Stimulated activated naive CD8-positive, alpha-beta T cell treated with anti-CD3 and anti-CD28 coated beads, Interleukin-15, Interleukin-2, amounts not matched to agents 100 U/mL and 50 U/mL, for 24 hours (primary cell): ENCODE results near the gene GHRHR.

ENCODE experiments used
- ATAC-seq: fragments of 150-1000 bp; cut with Tn5 transposase; one replicate; pipeline ENCODE4 v1.10.0; 2021
- DNase-seq: peaks from one replicate; pipeline ENCODE4 v3.0.0; 2021

GHRHR gene

DNA sequence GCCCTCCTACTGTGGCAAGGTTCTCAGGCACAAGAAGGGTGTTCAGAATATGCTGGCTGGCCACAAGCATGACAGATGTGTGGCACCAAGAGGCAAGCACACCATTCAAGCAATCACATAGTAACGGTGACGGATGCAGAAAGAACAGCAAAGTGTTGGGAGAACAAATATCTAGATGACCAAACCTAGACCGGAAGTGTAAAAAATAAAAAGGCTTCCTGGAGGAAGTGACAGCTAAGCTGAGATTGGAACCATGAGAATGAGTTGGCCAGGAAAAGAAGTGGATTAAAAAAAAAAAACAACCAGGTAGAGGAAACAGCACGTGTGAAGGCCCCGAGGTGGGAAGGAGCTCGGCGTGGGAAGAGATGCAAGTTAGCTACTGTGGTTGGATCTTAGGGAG, 22.0 kb downstream of the GHRHR start:
- ATAC-seq = no peak
- DNase-seq = no peak

DNA sequence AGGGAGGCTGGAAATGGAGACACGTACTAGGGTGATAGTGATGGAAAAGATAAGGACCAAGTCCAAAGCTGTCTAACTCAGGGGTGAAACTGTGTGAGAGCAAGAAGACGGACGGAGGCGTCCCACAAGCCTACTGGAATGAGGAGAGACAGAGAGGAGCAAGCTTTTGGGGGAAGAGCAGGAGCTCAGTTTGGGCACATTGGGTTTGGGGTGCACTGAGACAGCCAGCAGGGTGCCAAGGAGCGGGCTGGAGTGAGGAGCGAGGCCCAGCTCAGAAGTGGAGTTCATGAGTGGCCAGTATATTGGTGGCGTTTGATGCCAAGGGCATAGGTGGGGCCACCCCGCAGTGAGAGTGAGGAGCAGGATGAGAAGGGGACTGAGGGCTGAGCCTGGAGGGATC, 22.6 kb downstream of the GHRHR start:
- ATAC-seq (no peak), DNase-seq (no peak)

DNA sequence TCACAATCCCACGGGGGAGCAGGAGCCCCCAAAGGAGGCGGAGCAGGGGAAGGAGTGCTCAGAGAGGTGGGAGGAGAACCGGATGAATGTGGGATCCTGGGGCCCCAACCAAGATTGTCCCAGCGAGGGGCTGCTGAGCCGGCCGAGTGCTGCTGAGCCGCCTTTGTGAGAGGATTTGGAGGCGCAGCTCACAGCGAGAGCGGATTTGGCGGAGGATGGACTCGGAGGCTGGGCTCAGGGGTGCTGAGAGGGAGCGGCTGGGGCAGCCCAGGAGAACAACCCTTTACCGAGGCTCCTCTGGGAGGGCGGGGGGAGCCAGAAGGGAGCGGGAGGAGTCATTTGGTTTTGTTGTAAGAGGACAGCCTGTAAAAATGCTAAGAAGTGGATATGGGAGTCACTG, 23.0 kb downstream of the GHRHR start:
- ATAC-seq (no peak), DNase-seq (no peak)

DNA sequence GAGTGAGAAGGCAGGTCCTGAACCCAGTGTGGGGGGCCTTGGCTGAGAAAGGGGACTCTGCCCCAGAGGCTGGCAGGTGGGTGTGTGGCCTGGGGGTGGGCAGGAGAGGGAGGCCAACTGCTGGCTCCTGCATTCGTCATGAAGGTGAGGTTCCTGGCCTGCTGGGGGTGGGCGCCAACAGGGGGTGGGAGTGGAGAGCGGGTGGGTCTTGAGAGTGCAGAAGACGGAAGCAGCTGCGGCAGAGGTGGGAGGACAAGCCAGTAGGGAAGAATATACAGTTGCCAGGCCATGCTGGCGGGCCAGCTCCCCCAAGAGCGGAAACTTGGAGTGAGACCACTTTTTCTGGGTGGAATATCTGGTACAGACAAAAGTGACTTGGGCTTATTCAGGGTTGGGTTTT, 23.4 kb downstream of the GHRHR start:
- no peak for DNase-seq
- ATAC-seq = no peak

DNA sequence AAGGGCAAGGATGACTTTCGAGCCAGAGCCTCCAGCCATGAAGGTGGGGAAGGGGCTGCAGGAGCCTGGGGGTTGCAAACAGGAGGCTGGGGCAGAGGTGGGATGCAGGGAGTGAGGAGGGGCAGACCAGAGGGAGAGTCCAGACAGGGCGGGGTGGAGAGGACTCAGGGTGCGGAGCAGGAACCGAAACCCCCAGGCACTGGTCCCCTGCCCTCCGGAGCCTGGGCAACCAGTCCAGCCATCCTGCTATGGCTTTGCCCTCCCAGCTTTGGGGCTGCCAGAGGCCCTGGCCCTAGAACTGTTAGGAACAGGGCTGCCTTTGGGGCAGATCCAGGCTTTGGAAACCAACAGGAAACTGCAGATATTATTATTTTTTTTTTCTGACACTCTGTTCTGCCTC, 24.2 kb downstream of the GHRHR start:
- DNase-seq (no peak), ATAC-seq (no peak)

DNA sequence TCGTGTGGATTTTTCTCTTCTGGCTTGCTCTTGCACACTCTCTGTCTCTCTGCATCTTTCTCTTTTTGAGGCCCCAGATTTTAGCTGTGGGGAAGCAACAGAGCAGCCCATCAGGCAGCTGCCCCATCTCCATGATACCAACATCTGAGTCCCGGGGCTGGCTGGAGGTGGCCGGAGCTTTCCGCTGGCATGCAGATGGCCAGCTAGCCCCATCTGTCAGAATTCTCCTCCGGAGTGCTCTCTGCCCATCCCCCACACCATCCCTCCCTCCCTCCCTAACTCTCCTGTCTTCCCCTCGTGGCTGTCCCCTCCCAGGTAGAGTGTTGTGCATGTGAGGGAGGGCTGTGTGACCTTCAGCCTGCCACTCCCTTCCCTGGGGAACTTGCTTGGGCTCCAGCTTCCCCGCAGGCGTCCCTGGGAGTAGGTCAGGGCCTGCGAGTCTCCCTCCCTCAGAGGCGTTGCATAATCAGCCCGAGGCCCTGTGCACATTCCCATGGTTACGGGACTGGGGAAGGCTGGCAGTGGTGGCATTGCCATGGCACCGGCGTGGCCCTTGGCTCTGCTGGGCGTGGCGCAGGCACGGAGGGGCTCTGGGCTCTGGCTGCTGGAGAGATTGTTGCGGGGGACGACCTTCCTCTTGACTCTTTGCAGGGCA, 24.7 kb downstream of the GHRHR start:
- no peak for ATAC-seq
- no peak for DNase-seq

DNA sequence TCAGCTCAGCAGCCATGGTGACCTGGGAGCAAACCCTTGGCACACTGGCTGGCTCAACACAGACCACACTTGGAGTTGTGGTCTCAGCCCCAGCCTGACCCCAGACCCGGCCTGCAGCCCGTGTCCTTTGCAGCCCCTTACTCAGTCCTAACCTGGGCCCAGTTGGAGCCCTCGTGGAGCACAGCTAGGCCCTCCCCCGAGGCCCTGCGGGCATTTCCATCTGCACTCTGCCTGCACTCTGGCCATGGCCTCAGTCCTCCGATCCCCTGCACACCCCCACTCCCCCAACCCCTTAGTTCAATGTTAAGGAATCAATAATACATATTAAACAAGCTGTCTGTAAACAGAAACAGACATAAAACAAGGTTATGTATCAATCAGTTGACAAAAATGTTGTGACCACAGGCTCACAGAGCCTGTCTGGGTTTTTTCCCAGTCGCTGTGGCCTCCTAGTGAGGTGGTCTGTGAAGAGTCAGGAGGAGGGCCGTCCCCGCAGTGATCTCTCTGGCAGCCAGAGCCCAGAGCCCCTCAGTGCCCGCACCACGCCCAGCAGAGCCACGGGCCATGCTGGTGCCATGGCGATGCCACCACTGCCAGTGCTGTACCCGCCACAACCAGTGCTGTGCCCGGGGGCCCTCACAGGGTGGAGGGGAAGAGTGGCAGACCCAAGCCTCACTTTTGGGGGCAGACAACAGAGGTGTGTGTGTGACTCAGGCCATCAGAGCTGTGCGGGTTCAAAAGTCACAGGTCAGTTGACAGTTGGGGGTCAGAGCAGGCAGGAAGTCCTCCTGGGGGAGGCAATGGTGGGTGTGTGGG, 25.5 kb downstream of the GHRHR start:
- DNase-seq (no peak), ATAC-seq (no peak)

DNA sequence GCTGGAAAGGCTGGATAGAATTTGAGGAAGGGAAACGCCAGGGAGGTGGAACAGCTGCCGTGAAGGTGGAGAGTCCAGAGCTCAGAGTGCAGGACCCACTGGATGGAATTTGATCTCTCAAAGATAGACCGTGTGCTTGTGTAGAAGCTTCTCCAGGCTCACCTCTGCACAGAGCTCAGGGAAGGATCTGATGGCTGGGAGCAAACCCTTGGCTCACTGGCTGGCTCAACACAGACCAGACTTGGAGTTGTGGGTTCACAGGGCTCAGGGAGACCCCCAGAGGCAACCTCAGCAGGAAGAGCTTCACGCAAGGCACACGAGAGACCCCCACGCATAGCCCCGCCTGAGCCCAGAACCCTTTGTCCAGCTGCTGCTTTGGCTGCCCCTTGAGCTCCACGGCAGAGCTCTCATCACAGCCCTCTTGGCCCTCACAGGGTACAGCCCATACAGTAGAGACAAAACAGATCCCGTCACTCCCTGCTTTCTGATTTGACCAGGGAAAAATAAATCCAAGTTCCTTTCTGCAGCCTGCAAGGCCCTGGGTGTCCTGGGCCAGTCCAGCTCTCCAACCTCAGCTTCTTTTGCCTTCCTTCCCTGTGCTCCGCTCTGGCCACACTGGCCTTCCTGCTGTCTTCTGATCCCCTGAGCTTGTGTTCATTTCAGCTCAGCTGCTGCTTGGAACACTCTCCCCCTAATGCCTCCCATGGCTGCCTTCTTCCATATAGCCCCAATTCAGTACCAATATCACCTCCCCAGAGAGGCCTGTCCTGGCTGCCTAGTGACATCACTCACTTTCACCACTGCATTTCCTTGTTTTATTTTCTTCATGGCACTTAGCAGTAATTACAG, 26.3 kb downstream of the GHRHR start:
- ATAC-seq = no peak
- DNase-seq = no peak

DNA sequence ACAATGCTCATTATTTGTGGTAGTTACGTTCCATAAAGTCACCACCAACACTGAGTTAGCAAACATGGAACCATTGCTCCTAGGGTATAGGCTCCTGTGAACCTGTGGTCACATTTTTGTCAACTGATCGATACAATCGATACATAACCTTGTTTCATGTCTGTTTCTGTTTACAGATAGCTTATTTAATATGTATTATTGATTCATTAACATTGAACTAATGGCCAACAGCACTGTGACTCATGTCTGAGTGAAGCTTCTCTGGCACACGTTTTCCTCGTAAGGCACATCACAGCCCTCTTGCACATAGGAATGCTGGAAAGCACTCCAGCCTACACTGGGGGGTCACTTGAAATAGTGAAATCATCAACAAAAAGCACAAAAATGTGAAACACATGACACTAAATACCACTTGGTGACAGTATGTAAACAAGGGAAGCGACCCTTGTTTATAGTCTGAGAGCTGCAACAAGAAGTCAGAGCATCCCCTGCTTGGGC, 27.0 kb downstream of the GHRHR start:
- ATAC-seq (no peak), DNase-seq (no peak)

DNA sequence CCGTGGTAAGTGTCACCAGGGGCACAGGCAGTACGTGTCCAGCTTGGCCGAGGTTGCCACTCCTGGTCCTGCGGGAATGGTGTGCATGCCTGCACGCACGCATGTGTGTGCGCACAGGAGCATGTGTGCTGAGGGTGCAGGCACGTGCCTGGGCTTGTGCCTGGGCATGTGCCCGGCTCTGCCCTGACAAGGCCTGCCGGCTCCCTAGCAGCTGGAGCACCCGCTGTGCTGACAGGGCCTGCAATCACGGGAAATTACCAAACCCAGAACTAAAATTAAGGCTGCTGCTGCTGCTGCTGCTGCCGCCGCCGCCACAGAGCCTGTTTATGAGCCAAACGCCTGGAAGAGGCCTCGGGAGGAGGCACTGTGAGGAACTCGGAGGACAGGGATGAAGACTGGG, 28.7 kb downstream of the GHRHR start:
- ATAC-seq (no peak), DNase-seq (no peak)

DNA sequence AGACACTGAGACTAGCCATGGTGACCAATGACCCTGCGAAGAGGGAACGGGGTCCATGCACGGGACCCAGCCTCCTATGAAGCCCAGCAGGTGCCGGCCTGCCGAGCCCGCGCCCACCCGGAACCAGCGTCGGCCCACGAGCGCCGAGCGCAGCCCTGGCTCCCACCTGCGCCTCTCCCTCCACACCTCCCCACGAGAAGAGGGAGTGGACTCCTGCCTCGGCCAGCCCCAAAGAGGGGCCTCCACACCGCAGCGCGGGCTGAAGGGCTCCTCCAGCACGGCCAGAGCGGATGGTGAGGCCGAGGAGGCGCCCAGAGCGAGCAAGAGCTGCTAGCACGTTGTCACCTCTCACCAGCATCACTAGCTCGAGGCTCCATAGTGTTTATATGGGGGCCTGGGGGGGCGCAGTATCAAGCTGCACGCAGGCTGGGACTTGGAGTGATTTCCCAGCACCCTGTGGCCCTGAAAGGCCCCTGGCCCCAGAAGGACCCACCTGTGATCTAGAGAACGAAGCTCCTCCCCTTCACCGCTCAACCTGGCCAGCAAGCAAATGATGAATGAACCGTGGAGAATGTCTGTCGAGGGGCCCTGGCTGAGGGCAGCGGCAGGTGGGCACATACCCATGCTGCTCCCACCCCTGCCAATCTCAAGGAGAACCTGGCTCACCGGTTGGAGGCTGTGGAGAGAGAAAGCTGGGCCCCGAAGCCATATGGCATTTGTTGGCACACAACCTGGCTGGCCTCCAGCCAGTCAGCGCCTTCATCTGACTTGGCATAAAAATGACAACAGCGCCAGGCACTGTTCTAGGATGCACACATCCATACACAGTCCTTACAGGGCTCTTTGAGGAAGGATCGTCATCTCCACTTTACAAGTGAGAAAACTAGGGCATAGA, 30.7 kb downstream of the GHRHR start:
- DNase-seq (no peak), ATAC-seq (no peak)

DNA sequence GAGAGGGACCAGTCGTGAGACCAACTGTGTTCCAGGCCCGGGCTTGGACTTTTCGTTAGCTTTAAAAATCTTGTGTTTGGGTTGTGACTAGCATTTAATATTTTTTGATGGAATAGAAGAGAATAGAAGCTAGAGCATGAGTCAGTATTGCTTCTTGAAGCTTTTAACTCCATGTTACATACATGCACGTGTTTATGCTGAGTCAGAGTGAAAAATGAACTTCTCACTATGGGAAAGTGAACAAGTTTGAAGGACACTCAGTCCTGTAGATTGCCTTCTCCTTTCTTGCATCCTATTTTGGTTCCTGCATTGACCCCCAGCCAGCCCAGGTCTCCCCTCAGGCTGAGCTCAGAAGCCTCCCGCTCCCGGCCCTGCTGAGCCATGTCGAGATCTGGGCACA, 31.8 kb downstream of the GHRHR start:
- DNase-seq (no peak), ATAC-seq (no peak)

DNA sequence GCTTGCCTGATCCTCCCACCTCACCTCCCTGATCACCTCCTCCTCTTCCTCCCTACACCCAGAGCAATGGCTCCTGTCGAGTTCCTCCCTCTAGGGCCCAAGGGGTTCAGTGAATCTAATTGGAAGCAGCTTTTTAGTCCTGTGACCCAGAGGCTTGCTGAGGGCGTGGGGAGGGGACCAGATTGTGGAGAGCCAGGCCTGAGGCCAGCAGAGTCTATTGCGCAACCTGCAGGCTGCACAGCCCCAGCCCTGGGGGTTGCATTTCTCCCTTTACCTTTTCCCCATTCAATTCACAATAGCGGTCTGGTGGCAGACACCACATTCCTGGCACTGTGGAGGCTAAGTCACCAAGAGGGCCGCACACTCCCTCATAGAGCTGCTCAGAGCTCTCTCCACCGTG, 32.5 kb downstream of the GHRHR start:
- DNase-seq = no peak
- no peak for ATAC-seq

DNA sequence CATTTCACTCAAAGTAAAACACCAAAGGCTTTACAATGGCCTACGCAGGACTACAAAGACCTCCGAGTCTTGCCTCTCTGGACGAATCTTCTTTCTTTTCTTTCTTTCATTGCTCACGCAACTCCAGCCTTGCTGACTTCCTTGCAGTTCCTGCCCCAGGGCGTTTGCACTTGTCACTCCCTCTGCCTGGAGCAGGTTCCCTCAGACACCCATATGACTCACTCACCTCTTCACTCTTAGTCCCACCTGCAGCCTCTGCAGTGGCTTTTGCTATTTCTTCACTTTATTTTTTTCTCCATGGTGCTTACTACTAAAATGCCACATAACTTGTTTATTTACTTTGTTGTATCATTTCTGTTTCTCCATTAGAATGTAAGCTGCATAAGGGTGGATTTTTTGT, 33.1 kb downstream of the GHRHR start:
- no peak for ATAC-seq
- DNase-seq = no peak

DNA sequence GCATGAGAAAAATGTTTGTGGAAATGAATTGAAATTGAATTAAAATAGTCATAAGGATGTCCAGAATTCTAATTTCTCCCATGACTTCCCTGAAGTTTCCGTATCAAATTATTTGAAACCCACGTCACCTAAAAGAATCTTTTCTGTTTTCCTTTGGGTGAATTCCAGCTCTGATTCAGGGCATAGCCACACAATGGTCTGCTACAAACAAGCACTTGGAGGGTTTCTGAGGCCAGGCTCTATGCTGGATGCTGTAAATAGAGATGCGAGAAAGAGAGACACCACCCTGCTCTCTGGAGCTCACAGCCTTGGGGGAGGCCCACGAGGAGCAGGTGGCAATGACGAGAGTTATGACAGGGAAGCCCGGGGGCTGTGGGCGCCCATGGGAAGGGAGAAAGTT, 33.6 kb downstream of the GHRHR start:
- no peak for DNase-seq
- no peak for ATAC-seq

DNA sequence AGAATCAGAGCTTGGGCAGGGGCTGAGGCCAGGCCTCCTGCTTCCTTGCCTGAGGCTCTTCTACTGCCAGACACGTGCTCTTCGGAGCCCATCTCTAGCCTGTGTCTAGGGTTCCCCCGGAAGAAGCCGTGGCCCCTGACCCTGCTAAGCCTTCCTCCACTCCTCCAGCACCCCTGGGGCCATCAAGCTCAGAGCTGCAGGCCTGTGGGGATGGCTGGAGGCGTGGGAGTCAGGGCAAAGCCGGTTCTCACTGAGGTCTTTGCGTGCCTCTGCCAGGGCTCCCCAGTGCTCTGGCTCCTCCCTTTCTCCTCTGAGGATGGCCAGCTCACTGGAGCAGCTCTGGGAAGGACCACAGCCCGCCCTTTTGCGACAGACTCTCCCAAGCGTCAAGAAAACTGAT, 34.4 kb downstream of the GHRHR start:
- ATAC-seq = no peak

DNA sequence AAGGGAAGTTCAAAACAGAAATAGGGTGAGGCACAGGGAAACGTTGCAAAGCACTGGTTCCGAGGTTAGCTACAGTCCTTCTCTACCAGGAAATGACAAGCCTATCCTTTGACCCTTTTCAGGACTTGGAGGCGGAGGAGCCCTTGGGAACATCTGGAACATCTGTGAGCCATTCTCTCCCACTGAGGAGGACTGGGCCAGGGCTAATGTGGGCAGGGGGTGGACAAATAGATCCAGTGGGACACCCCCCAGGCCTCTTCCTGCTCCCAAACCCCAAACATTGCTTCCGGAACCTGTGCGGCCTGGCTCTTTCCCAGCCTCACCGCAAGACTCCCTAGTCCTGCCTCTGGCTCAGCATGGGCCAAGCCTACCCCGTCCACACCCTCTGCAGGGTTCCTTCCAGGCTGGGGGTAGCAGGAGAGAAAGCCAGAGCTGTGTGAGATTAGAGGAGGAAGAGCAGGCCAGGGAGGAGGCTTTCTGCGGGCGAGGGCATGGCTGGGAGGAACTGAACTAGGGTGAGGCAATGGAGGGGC, 36.5 kb downstream of the GHRHR start:
- no peak for DNase-seq
- no peak for ATAC-seq

More for the DNA sequence above, 34.4 kb downstream of the GHRHR start:
- DNase-seq = no peak

DNA sequence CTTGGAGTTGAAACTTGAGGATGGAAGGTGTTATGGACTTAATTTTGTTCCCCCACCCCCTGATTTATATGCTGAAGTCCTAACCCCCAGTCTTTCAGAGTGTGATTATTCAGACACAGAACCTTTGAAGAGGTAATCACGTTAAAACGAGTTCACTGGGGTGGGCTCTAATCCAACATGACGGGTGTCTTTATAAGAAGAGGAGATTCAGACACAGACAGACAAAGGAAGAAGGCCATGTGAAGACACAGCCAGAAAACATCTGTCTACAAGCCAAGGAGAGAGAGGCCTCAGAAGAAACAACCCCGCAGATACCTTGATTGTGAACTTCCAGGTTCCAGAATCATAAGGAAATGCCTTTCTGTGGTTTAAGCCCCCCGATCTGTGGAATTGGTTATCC, 37.0 kb downstream of the GHRHR start:
- DNase-seq = no peak
- ATAC-seq = no peak

DNA sequence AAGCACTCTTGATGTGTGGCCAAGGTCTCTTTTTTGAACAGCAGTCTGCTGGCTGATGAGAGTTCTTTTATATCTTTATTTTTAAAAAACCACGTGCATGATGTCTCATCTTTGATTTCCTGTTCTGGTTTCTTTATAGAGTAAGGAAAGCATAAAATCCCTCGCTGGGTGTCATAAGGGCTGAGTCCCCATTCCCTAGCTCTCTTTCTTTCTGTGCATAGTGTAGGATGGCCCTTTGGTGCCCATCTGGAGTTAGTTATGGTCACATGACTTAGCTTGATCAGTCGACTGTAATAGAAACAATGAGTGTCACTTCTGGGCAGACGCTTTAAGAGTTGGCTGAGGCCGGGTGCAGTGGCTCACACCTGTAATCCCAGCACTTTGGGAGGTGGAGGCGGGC, 38.5 kb downstream of the GHRHR start:
- DNase-seq (no peak), ATAC-seq (no peak)

DNA sequence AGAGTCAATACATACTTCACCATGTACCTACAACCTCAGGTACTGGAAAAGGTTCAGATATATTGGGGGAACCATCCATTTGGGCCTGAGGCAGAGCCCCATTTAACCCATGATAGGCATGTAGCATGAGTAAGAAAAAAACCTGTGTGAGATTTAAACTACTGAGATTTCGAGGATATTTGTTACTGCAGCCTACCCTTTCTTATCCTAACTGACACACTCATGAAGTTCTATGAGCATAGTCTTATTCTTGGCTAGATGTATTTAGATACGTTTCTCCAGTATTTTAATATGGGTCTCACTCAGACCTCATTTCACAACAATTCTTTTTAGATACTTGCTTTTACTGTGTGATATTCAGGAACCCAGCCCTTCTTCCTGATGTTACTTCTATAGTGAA, 39.3 kb downstream of the GHRHR start:
- ATAC-seq (no peak), DNase-seq (no peak)

DNA sequence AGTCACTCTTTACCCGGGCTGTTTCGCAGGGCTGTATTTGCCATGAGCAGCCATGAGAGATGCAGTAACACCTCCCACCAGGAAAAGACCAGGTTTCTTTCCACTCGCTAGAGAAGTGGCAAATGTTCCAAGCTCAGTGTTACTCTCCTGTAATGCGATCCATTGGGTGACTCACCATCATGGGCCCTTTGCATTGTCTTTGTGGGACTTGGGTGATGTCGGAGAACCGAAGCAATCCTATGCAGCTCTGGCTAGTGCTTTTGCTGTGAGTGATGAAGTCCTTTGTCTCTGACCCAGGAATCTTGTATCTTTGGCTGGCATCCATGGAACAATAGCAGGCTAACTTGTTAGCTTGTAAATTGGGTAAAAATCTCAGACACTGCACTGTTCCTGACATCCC, 40.0 kb downstream of the GHRHR start:
- ATAC-seq = no peak
- no peak for DNase-seq

DNA sequence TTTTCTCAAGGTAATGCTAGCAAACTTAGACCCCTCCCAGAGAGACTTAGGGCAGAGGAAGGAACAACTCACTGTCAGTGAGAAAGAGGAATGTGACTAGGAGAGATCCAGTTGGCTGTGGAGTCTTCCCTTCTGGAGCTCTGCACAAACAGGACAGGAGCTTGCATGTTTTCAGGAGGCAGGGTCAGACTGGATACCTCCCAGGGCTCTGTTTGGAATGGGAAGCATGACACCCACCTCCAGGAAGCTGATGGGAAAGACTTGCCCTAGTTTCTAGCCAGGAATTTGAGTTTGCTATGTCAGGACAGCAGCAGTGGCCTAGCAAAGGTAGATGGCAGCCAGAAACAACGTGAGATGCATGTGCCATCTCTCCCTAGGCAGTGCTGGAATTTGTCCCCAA, 40.6 kb downstream of the GHRHR start:
- ATAC-seq (no peak), DNase-seq (no peak)
